CD4-positive, alpha-beta T cell treated with Interleukin-1 beta for 1 hour (primary cell): ENCODE results near the gene ABCC12.

Experiments
- DNase-seq, 2 donors: peaks; one replicate each; pipeline ENCODE4 v3.0.0-alpha.2; 2020 to 2022

ABCC12 gene

GRCh38 chr16:48131201-48131935 lies 24.4 kb downstream of the ABCC12 start:
- no peak for DNase-seq

DNA sequence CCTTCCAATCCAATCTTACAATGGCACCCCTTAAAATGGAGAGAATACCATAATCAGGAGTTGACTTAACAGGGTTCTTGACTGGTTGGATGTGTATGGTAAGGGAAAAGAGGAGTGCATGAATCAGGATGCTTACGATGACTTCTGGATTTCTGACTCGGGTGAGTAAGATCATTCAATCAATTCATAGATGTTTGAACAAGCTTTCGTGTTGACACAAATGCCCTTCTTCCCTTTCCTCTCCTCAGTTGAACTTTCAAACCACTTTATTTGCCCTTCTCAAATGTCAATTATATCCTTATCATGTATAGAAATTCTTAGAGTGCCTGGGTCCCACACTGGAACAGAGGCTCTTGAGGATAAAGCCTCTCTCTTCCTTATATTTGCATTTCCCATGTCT lies 25.9 kb downstream of the ABCC12 start:
- no peak for DNase-seq

DNA sequence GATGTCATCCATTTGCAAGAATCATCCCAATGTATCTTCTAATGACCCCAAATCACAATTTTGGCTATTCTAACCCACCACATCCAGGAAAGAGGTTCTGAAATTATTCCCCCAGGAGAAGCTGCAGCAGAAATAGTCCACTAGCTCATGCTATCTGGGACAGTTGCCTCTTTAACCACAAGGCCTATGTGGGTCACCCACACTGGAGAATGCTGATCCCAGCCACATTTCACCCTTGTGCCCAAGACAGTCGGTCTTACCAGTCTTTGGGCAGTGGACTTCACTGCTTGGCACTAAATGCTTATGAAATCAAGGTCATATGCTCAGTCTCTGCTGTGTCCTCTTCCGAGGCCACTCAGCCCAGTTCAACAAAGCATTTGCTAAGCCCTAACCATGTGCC lies 27.0 kb downstream of the ABCC12 start:
- no peak for DNase-seq

- DNase-seq = no peak
Measured at GRCh38 chr16:48126801-48127644, 28.8 kb downstream of the ABCC12 start.

DNA sequence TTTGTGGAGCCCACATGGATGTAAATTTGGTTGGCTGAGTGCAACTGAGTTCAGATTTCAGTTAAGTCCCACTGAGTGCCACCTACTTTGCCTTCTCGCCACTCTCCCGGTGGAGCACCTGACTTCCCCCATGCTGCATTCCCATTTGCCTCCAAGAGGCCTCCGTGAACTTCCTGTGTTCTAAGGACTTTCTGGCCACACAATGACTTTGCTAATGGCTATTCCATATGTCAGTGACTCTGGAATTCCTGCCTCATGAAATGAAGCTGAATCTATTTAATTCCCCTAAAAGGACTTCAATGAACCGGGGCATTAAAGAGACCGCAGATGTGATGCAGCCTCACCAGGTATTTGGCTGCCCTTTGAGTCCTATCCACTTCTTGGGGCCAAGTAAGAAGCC lies 29.9 kb downstream of the ABCC12 start:
- DNase-seq = no peak

DNA sequence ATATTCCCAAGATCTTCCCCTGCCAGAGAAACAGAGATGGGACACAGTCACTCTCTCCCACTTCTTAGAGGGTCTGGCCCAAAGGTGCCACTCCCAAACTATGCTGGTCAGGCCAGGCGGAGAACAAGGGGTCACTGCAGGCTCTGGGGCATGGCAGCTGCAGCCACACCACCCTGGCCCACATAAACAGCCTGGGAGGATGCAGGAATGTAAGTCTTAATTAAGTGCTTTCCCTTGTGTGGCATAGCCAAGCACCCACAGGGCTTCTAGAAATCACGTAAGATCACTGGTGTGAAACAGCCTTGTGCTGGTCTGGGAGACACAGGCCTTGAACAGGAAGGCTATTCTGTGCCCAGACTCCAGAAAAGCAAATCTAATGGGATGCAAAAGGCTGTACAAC lies 31.5 kb downstream of the ABCC12 start:
- DNase-seq = no peak

DNA sequence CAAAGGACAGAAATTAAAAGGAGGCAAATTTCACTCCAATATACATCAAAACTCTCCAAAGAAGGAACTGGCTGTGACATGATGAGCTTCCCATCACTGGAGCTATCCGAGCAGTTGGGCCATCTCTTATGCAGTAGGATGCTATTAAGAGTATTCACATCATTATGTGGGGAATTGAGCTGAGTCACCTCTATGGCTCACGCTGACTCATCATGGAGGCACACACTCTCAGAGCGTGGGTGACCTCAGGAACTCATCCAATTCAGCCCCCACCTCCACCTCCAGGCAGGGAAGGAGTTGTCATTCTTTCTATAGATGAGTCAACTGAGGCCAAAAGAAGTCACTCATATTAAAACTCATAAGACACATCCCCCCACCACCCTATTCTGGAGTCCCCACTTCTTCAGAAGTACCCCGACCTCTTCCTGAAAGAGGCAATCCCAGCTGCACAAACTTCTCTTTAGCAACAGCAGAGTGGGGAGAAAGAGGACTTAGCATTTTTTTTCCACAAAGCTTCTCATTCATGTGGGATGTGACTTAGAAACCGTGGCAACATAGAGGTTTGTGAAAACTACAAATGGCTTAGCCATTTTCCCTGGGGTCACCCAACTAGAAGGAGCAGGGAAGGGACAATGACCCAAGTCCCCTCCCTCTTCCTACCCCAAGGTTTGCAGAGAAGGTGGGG lies 32.5 kb downstream of the ABCC12 start:
- DNase-seq = no peak

DNA sequence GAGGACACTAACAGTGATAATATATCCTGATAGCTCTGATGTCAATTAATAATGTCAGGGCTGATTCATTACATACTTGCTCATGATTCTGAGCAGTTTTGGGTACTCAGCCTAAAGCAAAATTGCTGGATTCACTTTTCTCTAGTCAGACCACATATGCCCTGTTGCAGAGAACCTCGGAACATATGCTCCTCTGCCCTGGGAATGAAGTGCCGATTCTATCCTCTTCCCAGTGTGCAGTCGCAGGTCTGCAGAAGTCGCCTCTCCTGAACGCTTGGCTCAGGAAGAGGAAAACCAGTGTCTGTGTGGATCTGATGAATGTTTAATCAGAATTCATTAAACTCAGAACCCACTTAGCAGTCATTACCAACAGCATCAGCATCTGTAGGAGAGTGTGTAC lies 34.5 kb downstream of the ABCC12 start:
- no peak for DNase-seq

DNA sequence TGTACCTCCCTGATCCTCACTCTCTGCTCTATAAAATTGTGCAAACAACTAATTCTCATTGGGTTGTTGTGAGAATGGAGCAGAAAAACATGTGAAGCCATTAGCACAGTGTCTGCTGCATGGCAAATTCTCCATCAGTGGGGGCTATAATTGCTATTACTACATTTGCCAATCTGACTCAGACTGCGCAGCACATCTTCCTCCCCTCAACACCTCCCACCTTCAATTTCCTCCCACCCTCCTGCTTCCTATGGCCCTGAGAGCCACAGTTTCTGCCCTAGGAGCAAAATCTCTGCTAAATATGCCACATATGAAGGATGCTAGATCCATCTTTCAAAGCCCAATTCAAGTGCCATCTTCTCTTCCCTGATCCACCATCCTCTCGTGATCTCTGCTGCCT lies 37.0 kb downstream of the ABCC12 start:
- DNase-seq = no peak

DNA sequence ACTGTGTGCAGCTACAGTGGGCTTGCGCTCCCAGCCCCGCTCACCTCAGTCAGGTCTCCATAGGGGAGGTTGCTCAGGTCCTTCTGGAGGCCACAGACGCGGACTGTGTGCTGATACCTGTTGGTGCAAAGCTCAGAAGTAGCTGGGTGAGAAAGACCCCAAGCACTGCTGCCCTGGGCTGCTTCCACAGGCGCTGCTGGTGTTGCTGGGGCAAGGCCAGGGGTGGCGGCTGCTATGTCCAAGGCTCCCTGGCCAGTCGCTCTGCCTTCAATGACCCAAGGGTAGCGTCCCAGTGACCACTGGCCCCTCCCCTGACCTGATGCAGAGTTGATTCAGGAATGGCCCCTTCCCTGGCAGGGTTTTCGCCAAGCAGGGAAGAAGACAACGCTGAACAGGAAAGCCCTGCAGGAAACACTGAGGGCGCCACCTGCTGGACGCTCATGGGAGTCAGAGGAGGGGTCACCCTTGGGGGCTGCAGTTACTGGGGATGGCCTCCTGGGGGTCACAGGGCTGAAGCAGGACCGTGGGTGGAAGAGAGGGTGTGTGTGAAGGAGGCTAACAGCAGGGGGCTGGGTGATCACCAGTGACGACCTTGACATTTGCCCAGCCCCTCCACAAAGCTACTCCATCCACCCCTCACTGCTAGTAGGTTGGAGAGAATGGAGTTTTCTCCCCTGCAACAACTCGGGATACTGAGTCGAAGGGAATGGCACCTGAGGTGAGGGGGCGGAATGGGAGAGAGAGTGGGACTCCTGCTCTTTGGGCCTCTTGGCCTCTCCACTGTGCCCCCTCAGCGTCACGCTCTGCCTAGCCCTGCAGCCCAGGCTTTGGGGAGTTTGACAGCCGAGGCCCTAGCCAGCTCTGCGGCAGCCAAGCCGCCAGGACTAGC lies 38.3 kb downstream of the ABCC12 start:
- peak; percentile 43 to 48 for DNase-seq

DNA sequence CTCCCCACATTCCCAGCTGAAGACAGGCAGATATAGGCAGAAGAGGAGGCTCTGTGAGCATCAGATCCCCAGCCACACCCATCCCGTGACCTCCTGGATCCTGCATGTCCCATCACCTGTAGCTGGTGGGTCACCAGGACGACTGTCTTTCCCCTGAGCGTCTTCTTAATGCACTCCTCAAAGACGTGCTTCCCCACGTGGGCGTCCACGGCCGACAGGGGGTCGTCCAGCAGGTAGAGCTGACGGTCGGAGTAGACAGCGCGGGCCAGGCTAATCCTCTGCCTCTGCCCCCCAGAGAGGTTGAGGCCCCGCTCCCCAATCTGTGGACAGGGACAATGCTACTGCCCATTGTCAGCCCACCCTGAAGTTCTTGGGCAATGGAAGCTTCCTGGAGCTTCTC lies 40.5 kb downstream of the ABCC12 start:
- DNase-seq = no peak

DNA sequence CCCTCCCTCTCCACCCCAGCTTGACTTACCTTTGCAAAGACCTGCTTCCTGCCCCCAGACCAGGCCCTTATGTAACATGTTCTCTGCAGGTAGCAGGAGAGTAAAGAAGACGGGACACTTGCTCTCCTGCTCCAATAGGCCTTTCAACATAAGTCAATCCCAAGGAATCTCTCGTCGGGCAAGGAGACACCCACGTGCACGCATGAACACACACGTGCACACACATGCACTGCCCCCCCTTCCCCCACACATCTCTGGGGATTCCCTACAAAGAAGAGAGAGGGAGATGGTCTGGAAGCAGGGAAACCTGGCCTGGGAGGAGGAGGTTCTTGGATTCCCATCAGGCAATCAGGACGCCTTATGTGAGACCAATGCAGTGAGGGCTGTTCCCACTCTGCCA lies 41.4 kb downstream of the ABCC12 start:
- DNase-seq = no peak

- no peak for DNase-seq
Measured at GRCh38 chr16:48113471-48113870, 42.3 kb downstream of the ABCC12 start.

GRCh38 chr16:48113001-48113400 lies 42.8 kb downstream of the ABCC12 start:
- no peak for DNase-seq

DNA sequence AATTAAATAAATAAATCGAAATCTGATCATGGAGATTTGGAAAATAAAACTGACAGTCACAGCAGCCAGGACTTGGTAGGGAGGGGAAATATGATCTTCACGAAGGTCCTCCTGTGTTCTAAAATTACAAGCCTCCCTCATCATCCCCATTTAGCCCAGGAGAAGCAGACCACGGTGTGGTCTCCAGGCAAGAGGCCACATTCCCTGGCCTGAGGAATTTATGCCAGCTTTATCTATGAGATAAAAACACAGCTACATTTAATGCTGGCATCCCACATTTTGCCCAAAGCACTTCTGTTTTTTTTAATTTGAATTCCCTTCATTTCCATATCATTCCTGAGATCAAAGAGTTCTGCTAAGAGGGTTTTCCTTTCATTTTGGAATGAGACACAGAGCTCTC lies 43.2 kb downstream of the ABCC12 start:
- DNase-seq = no peak

- no peak for DNase-seq
Measured at GRCh38 chr16:48110982-48111381, 44.8 kb downstream of the ABCC12 start.

- no peak for DNase-seq
Measured at GRCh38 chr16:48110000-48110399, 45.8 kb downstream of the ABCC12 start.

GRCh38 chr16:48109475-48109874 lies 46.3 kb downstream of the ABCC12 start:
- no peak for DNase-seq

GRCh38 chr16:48106446-48106845 lies 49.3 kb downstream of the ABCC12 start:
- no peak for DNase-seq
